SK-N-SH treated with all-trans-retinoic acid at 6 μM for 48 hours (cell line): ENCODE results near the gene BATF3.
"Not testable (repeated sequence)": the region's sequence is repeated elsewhere in the genome, so short reads cannot be mapped to it uniquely, and the experiment has no call there.

ENCODE experiments used
- ATAC-seq: fragments of 200-7000 bp; cut with Tn5 transposase; 3 replicates; pipeline ENCODE4 v1.9.1; 2020; ENCODE audit warnings: mild to moderate bottlenecking, moderate library complexity
- ARNTL ChIP-seq: fragments of 450-650 bp; formaldehyde crosslinking; IDR thresholded peaks from 2 replicates; pipeline ENCODE4 v1.5.0; 2020; ENCODE audit warnings: low read depth, mild to moderate bottlenecking, moderate library complexity, borderline replicate concordance
- BACH2 ChIP-seq: fragments of 250-450 bp; sonication (Bioruptor Pico); IDR thresholded peaks from 2 replicates; pipeline ENCODE4 v1.9.0; 2021; ENCODE audit warnings: mild to moderate bottlenecking, borderline replicate concordance
- CREB5 ChIP-seq: fragments of 250-450 bp; sonication (Bioruptor Pico); IDR thresholded peaks from 2 replicates; pipeline ENCODE4 v1.5.1; 2020; ENCODE audit warnings: low read depth, mild to moderate bottlenecking, moderate library complexity
- CSDC2 ChIP-seq: fragments of 250-450 bp; sonication (Bioruptor Pico); IDR thresholded peaks from 2 replicates; pipeline ENCODE4 v1.5.0; 2020; ENCODE audit warnings: mild to moderate bottlenecking, moderate library complexity
- GLIS3 ChIP-seq: fragments of 250-450 bp; sonication (Bioruptor Pico); IDR thresholded peaks from 2 replicates; pipeline ENCODE4 v1.5.0; 2020; ENCODE audit warnings: mild to moderate bottlenecking, moderate library complexity
- ISL1 ChIP-seq: fragments of 250-450 bp; sonication (Bioruptor Pico); IDR thresholded peaks from 2 replicates; pipeline ENCODE4 v2.1.2; 2022; ENCODE audit warnings: mild to moderate bottlenecking, moderate library complexity
- OSR1 ChIP-seq: fragments of 250-450 bp; sonication (Bioruptor Pico); IDR thresholded peaks from 2 replicates; pipeline ENCODE4 v1.8.0; 2022; ENCODE audit warnings: moderate library complexity, mild to moderate bottlenecking, inconsistent platforms
- PATZ1 ChIP-seq: fragments of 250-450 bp; sonication (Bioruptor Pico); IDR thresholded peaks from 2 replicates; pipeline ENCODE4 v1.8.0; 2020; ENCODE audit warnings: mild to moderate bottlenecking, moderate library complexity, borderline replicate concordance
- POU6F1 ChIP-seq: fragments of 250-450 bp; sonication (Bioruptor Pico); IDR thresholded peaks from 2 replicates; pipeline ENCODE4 v1.8.0; 2021; ENCODE audit warnings: low read depth, mild to moderate bottlenecking, moderate library complexity, borderline replicate concordance
- RARB ChIP-seq: fragments of 250-450 bp; sonication (Bioruptor Pico); IDR thresholded peaks from 2 replicates; pipeline ENCODE4 v1.8.0; 2021; ENCODE audit warnings: mild to moderate bottlenecking, moderate library complexity
- SNAI2 ChIP-seq: fragments of 250-450 bp; sonication (Bioruptor Pico); IDR thresholded peaks from 2 replicates; pipeline ENCODE4 v1.5.0; 2020; ENCODE audit warnings: mild to moderate bottlenecking, moderate library complexity
- TCF4 ChIP-seq: fragments of 250-450 bp; sonication (Bioruptor Pico); IDR thresholded peaks from 2 replicates; pipeline ENCODE4 v1.8.0; 2021; ENCODE audit warnings: mild to moderate bottlenecking, moderate library complexity, borderline replicate concordance
- TOX ChIP-seq: fragments of 250-450 bp; sonication (Bioruptor Pico); IDR thresholded peaks from 2 replicates; pipeline ENCODE4 v1.8.0; 2021; ENCODE audit warnings: mild to moderate bottlenecking, moderate library complexity, borderline replicate concordance
- TSHZ2 ChIP-seq: fragments of 250-450 bp; sonication (Bioruptor Pico); IDR thresholded peaks from 2 replicates; pipeline ENCODE4 v1.5.0; 2020; ENCODE audit warnings: mild to moderate bottlenecking, moderate library complexity
- ZFP3 ChIP-seq: fragments of 250-450 bp; sonication (Bioruptor Pico); IDR thresholded peaks from 2 replicates; pipeline ENCODE4 v1.5.0; 2020; ENCODE audit warnings: mild to moderate bottlenecking, moderate library complexity
- ZFP30 ChIP-seq: fragments of 450-650 bp; formaldehyde crosslinking; IDR thresholded peaks from 2 replicates; pipeline ENCODE4 v1.5.0; 2022; ENCODE audit warnings: mild to moderate bottlenecking, moderate library complexity
- ZNF70 ChIP-seq: fragments of 450-650 bp; formaldehyde crosslinking; IDR thresholded peaks from 2 replicates; pipeline ENCODE4 v1.5.0; 2020; ENCODE audit warnings: mild to moderate bottlenecking, moderate library complexity

The BATF3 gene

GRCh38 chr1:212728606-212729005 is 29.0 kb upstream of the BATF3 start:
- TF ChIP-seq PATZ1 (CRISPR knock-in tag): no peak
- TF ChIP-seq, all 23 proteins: peak for 0
- no peak for ATAC-seq

- ATAC-seq: no peak
- TF ChIP-seq SNAI2 (CRISPR knock-in tag) (no peak), RARB (no peak), ZNF70 (CRISPR knock-in tag) (no peak), TCF4 (CRISPR knock-in tag) (no peak), ZFP30 (no peak), OSR1 (no peak), POU6F1 (no peak), TSHZ2 (no peak), CREB5 (no peak), CSDC2 (CRISPR knock-in tag) (no peak), ARNTL (CRISPR knock-in tag) (no peak), TOX (CRISPR knock-in tag) (no peak)
These were observed 27.9 kb upstream of the BATF3 start for GRCh38 chr1:212727386-212728181.

- ATAC-seq: not testable (repeated sequence)
These were observed 25.0 kb upstream of the BATF3 start for GRCh38 chr1:212724679-212725078.

GRCh38 chr1:212722270-212722957 is 22.8 kb upstream of the BATF3 start:
- no peak for ATAC-seq
- TF ChIP-seq ISL1 (CRISPR knock-in tag) (no peak), GLIS3 (CRISPR knock-in tag) (no peak), ZFP3 (CRISPR knock-in tag) (no peak), CSDC2 (CRISPR knock-in tag) (no peak), ZNF70 (CRISPR knock-in tag) (no peak), CREB5 (no peak), ARNTL (CRISPR knock-in tag) (no peak), BACH2 (CRISPR knock-in tag) (no peak)
